ENCODE results near the gene GLT1D1.

DNA sequence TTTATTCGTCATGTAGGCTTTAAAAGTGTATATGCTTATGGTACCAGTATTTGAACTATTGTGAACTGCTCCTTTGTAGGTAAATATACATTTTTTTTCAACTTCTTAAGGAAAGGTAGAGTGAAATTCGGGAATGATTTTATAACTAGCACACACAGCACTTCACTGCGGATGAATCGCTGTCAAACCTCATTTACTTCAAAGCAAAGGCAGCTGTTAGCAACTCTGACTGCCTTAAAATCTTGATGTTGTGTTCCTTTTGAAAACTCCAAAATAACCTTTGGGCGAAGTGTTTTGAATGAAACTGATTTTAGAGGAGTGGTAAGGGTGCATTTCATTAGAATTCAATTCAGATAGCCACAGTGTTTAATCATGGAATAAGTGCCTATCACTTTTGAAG, 95.8 kb downstream of the GLT1D1 start:
- no peak for TF ChIP-seq POLR2AphosphoS5 (IDR thresholded peaks at IDR 0.05; ENCODE audit: borderline replicate concordance, low read depth, low read length)
- no peak for TF ChIP-seq EZH2 (IDR thresholded peaks at IDR 0.05)

Data from SK-N-MC (cell line).